HEK293T (cell line): ENCODE measurements around the gene TRMT61B.

Source experiments
- BHLHE40 ChIP-seq: fragments of 450-650 bp; IDR thresholded peaks from 2 replicates; pipeline ENCODE4 v1.6.1; 2016; ENCODE audit warnings: mild to moderate bottlenecking, moderate library complexity, borderline replicate concordance
- SP1 ChIP-seq: fragments of 450-650 bp; IDR thresholded peaks from 2 replicates; pipeline ENCODE4 v1.6.1; 2017
- SUZ12 ChIP-seq: fragments of 450-650 bp; IDR thresholded peaks from 2 replicates; pipeline ENCODE4 v1.6.1; 2016; ENCODE audit warnings: mild to moderate bottlenecking

GRCh38 chr2:28822036-28822435 is 48.1 kb downstream of the TRMT61B start:
- TF ChIP-seq BHLHE40 (no peak), SUZ12 (no peak), SP1 (no peak)
